Measurements from ENCODE around the gene MVB12B.

Gene MVB12B

DNA sequence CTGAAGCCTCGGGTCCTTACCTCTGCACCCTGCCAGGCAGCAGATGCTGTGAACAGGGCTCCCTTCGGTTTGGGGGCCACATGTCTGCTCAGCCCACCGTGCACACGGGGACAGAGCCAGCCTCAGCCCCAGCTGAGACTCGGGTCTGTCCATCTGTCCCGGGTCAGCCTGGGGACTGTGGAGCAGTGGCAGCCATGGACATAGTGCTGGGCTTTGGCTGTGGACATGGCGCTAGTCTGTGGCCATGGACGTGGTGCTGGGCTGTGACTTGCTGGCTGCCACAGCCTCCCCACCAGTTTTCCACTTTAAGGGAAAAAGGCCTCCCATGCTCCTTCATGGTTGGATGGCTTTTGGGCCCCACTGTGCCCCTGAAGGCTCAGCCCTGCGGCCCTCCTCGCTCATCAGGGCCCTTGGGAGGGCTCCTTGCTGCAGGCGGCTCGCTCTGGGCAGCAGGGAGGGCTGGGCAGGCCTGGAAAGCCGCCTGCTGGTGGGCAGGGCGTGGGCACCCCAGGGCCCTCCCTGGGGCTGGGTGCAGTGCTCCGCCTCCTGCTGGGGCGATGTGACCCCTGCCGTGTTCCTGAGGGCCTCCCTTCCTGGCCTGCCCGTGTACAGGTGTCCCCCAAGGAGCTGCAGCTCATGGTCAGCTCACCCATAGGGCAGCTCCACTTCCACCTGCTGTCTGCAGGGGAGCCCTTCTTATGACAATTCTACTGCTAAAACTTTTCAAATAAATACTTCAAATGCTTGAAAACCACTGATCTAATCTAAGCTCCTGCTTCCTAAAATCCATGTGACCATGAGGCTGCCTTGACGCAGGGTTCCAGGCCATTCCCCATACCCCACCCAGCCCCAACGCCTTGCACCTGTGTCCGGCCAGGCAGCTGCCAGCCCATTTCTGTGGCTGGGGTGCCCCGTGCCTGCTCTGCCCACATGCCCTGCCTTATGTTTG is 175.0 kb downstream of the MVB12B start:
- FAIRE-seq (no peak), DNase-seq (ENCODE audit: low spot score) (no peak)

DNA sequence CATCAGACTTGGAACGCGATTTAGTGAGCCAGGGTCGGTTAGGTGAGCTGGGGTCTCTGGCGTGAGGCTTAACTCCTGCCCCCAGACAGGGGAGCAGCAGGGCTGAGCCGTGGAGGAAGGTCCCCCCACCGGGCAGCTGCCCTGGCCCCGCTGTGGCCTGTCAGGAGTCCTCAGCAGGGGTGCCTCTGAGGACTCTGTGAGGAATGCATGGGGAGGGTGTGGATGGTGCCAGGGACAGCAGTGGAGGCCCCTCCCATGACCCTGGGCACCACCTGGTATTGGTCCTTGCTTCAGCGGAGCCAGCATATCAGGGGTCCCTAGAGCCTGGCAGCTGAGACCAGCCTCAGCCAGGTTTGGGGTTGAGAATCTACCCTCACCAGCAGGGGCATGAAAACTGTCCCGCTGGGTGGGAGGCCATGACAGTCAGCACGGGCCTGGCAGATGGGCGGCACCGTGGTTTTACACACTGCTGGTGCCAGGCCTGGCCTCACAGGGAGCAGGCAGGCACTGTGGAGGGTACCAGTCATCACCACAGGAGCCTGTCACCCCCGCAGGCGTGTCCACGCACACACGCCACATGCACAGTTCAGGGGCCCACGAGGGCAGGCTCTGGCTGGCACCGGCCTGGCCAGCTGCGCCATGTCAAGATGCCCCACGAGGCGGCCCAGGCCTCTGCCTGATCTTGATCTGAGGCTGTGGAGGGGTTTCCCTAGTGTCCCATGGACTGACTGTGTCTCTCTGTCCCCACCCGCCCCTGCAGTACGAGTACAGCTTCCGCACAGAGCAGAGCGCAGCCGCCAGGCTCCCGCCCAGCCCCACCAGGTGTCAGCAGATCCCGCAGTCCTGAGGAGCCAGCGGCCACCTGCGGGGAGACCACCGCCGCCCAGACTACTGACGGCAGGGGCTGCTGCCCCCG is 176.0 kb downstream of the MVB12B start:
- no peak for DNase-seq (ENCODE audit: low spot score)
- FAIRE-seq, result no peak

DNA sequence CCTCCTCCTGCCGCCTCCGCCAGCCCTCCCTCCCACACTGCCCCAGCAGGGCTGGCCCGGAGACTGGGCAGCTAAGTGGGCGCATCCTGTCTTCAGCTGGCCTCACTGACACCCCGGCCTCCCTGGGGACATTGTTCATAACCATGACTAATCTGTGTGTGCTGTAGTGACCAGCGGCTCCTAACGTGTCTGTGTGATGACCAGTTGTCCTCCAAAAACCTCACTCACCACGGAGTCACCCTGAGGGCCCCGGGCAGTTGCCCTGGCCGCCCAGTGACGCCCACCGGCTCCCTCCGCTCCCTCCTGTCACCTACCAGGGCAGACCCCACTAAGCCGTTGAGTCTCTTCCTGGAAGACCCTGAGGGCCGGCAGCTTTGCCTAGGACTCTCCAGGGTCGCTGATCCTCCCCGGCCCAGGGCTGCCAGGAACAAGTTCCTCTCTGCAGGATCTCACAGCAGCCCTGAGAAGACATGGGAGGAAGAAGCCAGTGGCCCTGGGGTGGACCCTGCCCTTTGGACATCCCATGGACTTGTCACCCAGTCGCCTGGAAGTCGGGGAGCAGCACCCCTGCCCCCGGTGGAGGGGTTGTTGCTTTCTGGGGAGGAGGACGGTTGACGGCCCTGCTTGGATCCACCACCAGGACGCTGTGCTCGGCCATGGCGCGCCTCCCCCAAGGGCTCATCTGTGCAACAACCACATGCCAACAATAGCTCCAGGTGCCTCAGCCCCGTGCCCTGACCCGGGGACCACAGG is 176.9 kb downstream of the MVB12B start:
- DNase-seq (ENCODE audit: low spot score) (no peak), FAIRE-seq (no peak)

DNA sequence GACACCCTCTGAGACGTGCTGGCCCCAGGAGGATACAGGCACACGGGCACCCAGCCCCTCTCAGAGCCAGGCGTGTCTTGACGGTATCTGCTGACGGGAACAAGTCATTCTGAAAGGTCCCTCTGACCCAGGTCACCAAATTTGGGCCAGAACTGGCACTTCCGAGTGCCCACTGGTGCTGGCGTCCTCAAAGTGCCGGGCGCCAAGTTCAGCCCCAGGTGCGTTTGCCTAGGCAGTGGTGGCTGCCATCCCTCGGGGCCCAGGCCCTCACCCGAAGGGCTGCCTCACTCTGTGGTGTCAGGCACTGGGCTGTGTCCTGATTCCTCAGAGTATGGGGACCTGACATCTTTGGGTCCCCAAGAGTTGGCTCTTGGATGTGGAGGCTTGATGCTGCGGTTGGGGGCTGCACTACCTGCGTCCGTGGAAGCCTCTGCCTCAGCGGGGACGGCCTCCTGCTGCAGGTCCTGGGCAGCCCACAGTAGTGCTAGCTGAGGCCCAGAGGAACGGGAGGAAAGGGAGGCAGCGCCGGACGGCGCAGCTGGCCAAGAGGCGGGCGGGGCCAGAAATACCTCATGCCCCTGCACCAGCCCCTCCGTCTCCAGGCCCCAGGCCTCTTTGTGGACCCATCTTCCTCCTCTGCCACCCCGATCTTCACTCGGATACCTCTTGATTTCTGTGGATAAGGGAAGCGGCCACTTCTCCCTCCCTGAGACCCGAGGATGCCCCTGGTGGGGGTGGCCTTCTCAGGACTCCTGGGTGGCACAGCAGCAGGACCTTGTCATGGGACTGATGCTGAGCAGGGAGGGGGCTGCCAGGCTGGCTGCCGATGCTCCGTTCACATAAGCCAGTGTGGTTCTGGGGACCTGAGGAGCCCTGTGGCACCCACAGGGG is 177.7 kb downstream of the MVB12B start:
- FAIRE-seq, result no peak
- no peak for DNase-seq (ENCODE audit: low spot score)

DNA sequence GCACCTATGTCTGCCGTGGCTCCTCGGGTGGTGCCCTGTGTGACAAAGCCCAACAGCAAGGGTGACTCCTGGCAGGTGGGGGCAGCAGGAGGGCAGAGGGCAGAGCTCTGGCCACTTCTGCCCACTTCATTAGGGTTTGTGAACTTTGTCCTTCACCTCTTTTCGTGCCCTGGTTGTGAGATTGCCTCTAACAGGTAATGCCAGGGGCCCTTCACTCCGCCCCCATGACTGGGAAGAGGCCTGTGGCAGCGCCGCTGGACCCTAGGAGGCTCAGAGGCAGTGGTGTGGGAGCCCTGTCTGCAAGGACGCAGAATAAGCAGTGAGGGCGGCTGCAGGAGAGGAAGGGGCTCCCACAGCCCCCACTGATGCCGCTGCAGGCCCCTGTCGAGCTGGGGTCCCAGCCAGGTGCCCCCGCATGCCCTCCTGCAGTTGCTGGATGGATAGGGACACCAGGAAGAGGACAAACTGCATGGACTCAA is 178.4 kb downstream of the MVB12B start:
- FAIRE-seq, result no peak
- no peak for DNase-seq (ENCODE audit: low spot score)

DNA sequence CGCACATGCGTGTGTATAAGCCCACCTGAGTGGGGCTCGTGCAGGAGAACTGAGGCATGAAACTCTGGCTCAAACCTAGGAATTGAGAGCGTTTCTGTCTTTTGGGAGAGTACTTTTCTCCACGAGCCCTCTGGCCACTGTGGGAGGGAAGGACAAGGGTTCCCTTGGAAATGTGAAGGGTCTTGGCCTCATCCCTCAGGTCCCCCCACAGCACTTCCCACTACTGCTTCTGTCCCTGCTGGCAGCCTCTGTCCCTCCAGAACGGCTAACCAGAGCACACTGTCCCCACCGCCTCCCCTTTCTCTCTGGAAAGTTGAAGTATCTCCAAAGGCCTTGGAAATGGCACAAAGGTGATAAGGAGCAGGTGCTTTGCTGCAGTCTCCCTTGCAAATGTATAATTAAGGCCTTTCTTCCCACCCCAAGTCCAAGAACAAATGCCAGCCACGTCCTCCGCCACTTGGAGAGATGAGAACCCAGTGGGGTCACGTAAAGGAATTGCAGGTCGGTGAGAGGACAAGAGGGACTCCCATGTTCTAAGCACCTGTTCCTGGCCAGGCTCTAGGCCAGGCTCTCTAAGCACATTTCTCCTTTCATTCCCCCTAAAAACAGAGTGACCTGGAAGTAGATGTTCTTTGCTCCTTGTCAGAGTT is 179.2 kb downstream of the MVB12B start:
- FAIRE-seq, result no peak

DNA sequence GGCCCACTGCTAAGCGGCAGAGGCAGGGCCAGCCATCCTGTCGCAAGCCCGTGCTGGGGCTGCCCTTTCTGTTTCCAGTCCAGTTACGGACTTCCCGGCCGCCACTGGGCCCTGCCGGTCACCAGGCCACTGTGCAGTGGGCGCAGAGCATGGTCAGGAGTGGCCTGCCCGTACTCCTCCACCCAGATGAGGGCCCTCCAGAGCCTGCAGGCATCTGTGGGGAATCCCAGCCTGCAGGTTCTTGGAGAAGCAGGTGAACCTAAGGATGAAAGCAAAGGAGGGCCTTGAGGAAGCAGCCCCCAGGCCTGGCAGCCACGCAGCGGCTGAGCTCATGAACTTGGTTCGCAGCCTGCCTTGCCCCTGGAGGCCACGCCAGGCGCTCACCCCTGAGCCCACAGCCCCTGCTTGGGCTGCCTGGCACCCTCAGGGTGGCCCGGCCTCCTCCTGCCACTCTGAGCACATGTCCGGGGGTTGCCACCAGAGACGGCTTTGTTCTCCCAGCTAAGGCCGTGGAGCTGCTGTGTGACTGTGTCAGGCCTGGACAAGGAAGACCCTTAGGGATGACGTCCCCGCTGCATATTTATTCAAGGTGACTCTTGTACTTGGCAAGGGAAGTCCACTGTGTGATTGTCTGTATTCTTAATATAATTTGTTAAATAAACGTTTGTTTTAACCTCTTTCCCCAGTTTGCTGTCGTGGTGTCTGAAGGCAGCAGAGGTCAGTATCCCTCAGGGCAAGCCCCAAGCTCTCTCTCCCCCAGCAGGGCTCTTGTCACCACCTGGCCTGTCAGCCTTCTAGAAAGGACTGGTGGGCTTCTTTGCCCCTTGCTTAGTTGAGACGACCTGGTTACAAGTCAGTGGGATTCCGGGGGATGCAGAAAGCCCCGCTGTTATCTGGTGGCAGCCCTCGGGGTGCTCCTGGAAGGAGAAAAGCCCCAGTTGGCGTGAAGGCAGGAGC is 180.0 kb downstream of the MVB12B start:
- FAIRE-seq (no peak), DNase-seq (ENCODE audit: low spot score) (no peak)

More for the DNA sequence above, 179.2 kb downstream of the MVB12B start:
- DNase-seq (ENCODE audit: low spot score), result no peak

DNA sequence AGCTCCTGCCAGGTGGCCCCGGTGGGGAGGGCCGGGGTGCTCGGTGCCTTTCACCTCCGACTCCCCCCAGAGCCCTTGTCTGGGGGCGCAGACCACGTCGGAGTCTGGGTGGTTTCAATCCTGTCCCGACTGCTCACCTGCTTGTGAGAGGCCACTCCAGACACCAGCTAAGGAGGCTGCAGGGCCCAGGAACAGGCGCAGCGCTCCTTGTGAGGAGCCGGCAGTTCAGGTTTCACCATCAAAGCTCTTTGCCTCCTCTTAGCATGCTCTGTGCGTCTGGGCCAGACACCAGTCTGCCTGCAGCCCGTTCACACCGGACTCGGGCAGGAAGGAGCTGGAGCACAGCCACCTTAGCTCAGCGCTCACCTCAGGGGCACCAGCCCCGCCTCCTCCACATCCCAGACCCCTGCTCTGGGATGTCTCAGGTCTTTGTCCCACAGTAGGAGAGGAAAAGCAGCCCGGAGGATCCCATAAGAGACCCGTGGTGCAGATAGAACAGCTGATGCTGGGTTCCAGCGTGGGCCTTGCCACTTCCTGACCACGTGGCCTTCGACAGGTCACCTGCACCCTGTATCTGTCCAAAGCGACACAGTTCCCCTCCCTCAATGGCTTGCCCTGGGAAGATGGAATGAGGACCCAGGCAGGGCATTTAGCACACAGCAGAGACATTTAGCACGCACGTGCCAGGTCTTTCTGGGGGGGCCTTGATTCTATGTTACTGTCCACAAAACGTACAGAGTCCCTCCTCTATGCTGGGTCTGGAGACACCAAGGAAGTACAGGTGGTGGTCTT is 180.9 kb downstream of the MVB12B start:
- no peak for DNase-seq (ENCODE audit: low spot score)
- FAIRE-seq, result no peak

DNA sequence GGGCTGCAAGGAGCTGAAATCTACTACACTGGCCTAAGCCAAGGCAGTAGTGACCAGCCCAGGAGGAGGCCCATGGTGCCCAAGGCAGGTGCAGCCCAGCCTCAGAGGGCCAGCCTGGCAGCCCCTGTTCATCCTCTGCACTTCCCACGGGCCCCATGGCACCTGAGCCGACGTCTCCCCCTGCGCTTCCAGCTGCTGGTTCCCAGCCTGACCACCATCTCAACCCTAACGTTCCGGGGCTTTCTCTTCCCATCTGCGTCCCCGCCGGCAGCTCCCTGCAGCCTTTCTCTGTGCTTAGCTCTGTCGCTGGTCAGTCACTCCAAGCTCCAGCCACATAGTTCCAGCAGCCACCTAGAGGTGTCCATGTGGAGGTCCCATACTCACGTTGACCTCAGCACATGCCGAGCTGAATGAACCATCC is 181.6 kb downstream of the MVB12B start:
- FAIRE-seq (no peak), DNase-seq (ENCODE audit: low spot score) (no peak)

DNA sequence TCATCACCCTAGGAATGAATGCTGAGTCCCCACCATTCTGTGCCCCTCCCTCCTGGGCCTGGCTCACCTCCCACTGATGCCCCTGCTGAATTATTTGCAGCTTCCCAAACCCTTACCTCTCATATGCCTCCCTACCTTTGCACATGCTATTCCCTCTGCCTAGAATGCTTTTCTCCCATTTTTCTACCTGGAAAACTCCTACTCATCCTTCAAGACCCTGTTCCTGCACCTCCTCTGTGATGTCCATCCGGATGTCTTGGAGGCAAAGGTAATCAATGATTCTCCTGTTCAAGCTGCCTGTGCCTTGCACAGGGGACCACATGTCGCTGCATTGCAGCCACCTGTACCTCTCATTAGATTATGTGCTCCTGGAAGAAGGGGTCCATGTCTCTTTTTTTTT is 182.3 kb downstream of the MVB12B start:
- FAIRE-seq, result no peak
- no peak for DNase-seq (ENCODE audit: low spot score)

DNA sequence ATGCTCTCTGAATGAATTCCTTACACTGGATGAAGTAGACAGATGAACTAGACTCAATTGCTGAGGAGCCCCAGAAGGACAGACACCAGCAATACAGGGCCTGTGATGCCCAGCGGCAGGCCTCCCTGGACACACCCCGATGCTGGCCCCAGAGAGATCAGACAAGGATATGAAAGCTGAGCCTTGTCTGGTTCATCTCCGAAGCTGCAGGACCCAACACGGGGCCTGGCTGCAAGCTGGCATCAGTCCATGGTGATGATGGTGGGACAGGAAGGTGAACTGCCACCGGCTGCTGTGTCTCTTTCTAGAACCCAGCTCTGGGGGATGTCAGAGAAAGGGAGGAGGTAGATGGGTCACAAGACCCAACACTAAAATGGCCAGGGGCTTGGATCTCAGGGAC is 183.1 kb downstream of the MVB12B start:
- DNase-seq (ENCODE audit: low spot score), result no peak
- no peak for FAIRE-seq

DNA sequence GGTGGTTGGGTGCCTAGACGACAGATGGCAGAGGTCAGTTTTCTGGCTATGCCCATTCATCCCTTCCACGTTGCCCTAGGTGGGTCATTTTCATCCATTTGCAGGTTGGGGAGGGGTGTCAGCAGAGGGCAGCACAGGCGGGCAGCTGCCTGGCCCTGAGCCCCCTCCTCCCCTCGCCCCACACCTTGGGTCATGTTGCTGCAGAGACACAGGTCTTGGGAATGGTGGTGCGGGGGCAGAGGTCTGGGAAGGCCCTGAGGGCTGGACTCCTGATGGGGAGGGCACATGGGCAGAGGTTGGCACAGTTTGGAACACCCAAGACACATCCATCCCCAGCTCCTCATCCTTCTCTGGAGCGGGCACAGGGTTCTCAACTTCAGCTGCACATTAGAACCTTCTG is 183.9 kb downstream of the MVB12B start:
- FAIRE-seq (no peak), DNase-seq (ENCODE audit: low spot score) (no peak)

DNA sequence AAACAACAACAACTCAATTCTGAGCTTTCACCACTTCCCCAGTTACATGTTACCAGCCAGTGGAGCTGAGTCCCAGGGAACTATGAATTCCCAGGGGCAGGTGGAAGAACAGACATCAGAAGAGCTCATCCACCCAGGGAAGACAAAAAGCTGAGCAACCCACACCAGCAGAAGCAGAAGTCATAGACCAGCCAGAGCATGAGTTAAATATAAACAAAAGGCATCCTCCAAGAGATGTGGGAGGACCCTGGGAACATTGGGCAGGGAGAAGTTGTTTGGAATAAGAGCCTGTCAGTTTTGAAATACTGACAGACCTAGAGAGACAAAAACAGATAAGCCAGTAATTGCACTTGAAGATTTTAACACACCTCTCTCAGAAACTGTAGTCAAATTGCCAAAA is 184.8 kb downstream of the MVB12B start:
- FAIRE-seq, result no peak
- DNase-seq (ENCODE audit: low spot score), result no peak

DNA sequence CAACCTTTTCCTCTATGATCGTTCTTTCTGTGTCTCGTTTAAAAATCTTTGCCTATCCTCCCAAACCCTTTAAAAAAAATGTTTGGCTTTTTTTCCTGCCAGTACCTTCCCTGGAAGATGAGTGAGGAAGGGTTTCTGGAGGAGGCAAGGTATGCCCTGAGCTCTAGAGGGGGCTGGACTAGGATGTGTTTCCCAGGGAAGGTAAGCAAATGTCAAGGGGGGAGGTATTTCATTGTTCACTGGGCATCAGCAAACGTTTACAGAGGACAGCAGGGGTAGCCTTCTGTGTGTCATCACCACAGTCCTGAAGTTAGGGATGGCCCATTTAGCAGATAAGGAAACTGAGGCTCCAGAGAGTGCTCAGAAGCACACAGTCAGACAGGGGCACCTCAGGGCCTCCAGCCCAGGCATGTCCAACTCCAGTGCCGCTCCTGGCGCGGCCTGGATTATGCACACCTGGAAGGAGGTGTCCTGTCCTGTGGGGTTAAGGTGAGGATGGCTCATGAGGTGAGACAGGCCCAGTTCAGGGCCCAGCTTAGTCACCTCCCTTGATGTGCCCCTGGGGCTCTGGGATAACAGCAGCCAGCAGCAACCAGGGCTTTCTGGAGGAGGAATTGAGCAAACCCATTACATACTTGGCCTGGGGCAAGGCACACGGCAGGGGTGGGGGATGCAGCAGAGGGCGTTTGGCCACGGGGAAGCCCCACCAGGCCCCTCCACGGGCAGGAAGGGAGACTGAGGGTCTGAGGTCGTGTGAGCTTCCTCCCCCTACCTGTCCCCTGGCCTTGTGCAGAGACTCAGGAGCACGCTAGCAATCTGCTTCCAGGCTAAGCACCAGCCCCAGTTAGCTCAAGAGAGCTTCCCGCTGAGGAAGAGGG is 186.8 kb downstream of the MVB12B start:
- FAIRE-seq, result no peak
- no peak for DNase-seq (ENCODE audit: low spot score)

DNA sequence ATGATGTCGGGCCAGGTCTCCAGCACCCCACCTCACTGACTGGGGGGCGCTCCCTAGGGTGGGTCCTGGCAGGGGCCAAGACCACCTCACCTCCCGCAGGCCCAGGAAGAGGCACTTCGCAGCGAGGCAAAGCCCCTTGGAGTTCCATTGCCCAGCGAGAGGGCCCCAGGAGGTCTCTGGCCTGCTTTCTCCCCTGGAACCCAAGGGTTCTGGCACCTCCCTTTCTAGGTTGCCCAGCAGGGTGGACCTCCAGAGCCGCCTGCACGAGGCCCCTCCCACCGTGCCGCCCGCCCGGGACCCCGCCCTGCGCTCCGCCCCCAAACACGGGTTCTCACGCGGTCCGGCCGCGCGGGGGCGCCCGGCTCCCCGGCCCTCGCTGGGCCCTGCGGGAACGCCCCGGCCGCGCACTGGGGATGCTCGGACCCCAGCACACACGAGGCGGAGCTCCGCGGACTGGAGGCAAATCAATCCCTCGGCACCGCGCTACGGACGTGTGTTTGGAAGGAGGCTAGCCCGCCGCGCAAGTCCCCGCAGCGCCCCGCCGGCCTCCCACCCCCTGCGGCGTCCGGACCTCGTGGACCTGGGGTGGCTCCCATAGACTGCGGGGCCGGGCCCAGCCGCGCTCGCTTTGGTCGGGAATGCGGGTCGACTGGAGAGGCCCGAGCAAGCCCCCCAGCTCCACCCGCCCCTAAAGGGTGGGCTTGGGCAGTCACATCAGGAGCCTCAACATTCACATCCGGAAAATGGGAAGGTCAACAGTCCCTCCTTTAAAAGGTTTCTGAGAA is 187.6 kb downstream of the MVB12B start:
- FAIRE-seq, result no peak
- peak; percentile 73 for DNase-seq (ENCODE audit: low spot score)

Measured in urothelium cell line (cell line).